BJ (cell line): ENCODE results near the gene BASP1. TPM values are rescaled to one million over a fixed set of nuclear protein-coding genes. Genes with fewer than 3 reads are reported as not detected.

ENCODE experiments used
- CTCF ChIA-PET: fragments of 350-600 bp; formaldehyde crosslinking; extraction: SDS; loops from one replicate; lab custom pipeline; 2021; ENCODE audit warnings: antibody characterized with exemption, inconsistent platforms; lab: Yijun Ruan, JAX
- POLR2A ChIA-PET: fragments of 300-600 bp; sonication (Branson Sonifier 250); formaldehyde crosslinking; extraction: SDS; loops from one replicate; lab custom pipeline; 2021; ENCODE audit warnings: antibody characterized with exemption; lab: Charles Lee
- DNase-seq: peaks from one replicate; pipeline ENCODE4 v3.0.0-alpha.2; 2011; ENCODE audit warnings: low read depth
- H3K27me3 ChIP-seq: 2 replicates; pipeline ENCODE4 v1.6.0; 2011; ENCODE audit warnings: low read length; ENCODE audit not compliant: control insufficient read depth, insufficient read depth
- H3K36me3 ChIP-seq: 2 replicates; pipeline ENCODE4 v1.5.1; 2011; ENCODE audit warnings: low read length; ENCODE audit not compliant: control insufficient read depth, insufficient read depth
- H3K4me3 ChIP-seq: 2 replicates; pipeline ENCODE4 v1.5.1; 2011; ENCODE audit warnings: low read depth, mild to moderate bottlenecking, control low read depth, low read length
- CTCF ChIP-seq: IDR thresholded peaks from 2 replicates; pipeline ENCODE4 v1.5.1; 2011; ENCODE audit warnings: low read depth, mild to moderate bottlenecking, control low read depth, inconsistent platforms, low read length, moderate library complexity; ENCODE audit not compliant: insufficient read depth
- polyA plus RNA-seq: library from polyadenylated mRNA; depleted of rRNA; stranded (reverse); fragments of >200 nt; gene quantifications from 2 replicates; pipeline ENCODE4 v1.2.3, GENCODE V29; 2011

BASP1 gene
- polyA plus RNA-seq, 1 experiment, result 48.7 TPM

GRCh38 chr5:17295671-17296070, 78.2 kb downstream of the BASP1 start:
- POLR2A ChIA-PET, result interaction anchor here (0.6 kb wide), 1 partner anchor 13 kb away, joined by 3 read pairs; no protein-coding TSS in a partner anchor
- no peaks in the 10 kb centered on the region for H3K36me3 ChIP-seq
- peaks cover 5% of the 10 kb centered on the region; the same call in 1 of the 2 replicates for H3K27me3 ChIP-seq
- CTCF ChIA-PET, result no interaction called here
- no peak for DNase-seq
- no peak for TF ChIP-seq CTCF
- H3K4me3 ChIP-seq, result no peak overlapping the region

GRCh38 chr5:17302106-17302505, 84.7 kb downstream of the BASP1 start:
- no peak for TF ChIP-seq CTCF
- DNase-seq, result no peak
- Histone ChIP-seq H3K4me3 (no peak overlapping the region), H3K27me3 (no peaks in the 10 kb centered on the region), H3K36me3 (no peaks in the 10 kb centered on the region)
- CTCF ChIA-PET, result interaction anchor here (1.4 kb wide), 2 partner anchors 35 to 86 kb away, joined by 3 read pairs; no protein-coding TSS in a partner anchor
- POLR2A ChIA-PET, result no interaction called here

- no peak for DNase-seq
- ChIA-PET CTCF (interaction anchor here (1.4 kb wide), 1 partner anchor 36 kb away, joined by 3 read pairs; no protein-coding TSS in a partner anchor), POLR2A (no interaction called here)
- H3K4me3 ChIP-seq, result no peak overlapping the region
- no peak for TF ChIP-seq CTCF
- H3K36me3 ChIP-seq, result no peaks in the 10 kb centered on the region
- no peaks in the 10 kb centered on the region for H3K27me3 ChIP-seq
Measured at GRCh38 chr5:17302604-17303003, 85.2 kb downstream of the BASP1 start.

- no peak for TF ChIP-seq CTCF
- H3K36me3 ChIP-seq, result no peaks in the 10 kb centered on the region
- CTCF ChIA-PET, result no interaction called here
- no peak overlapping the region for H3K4me3 ChIP-seq
- POLR2A ChIA-PET, result no interaction called here
- no peaks in the 10 kb centered on the region for H3K27me3 ChIP-seq
- no peak for DNase-seq
Measured at GRCh38 chr5:17304282-17304681, 86.9 kb downstream of the BASP1 start.

- H3K27me3 ChIP-seq, result no peaks in the 10 kb centered on the region
- CTCF ChIA-PET, result interaction anchor here (0.8 to 1.7 kb wide), 4 partner anchors 15 to 112 kb away, joined by 3 to 4 read pairs (median 4); no protein-coding TSS in a partner anchor
- no peak for TF ChIP-seq CTCF
- POLR2A ChIA-PET, result no interaction called here
- H3K36me3 ChIP-seq, result no peaks in the 10 kb centered on the region
- H3K4me3 ChIP-seq, result no peak overlapping the region
- DNase-seq, result no peak
Measured at GRCh38 chr5:17305017-17305416, 87.6 kb downstream of the BASP1 start.
